G401 (cell line): Measurements from ENCODE around the gene OR13G1. TPM values are rescaled to one million over a fixed set of nuclear protein-coding genes. Genes with fewer than 3 reads are reported as not detected.

Experiments used
- total RNA-seq: library from RNA; depleted of rRNA; stranded (reverse); fragments of >200 nt; shearing (Covaris generic); gene quantifications from 2 replicates; pipeline ENCODE4 v1.2.3, GENCODE V29; 2014; rRNA removed

OR13G1 gene
- total RNA-seq, 1 experiment from 2014 or later: not detected

Other genes with a start within 250 kb of the OR13G1 start
- gene OR2B11, start 221.6 kb downstream of the OR13G1 start, total RNA-seq: not detected in 2 replicates
- not detected in 2 replicates for gene OR2C3, start 143.3 kb downstream of the OR13G1 start, total RNA-seq
- gene GCSAML, start 130.6 kb downstream of the OR13G1 start, total RNA-seq: not detected in 2 replicates
- not detected in 2 replicates for gene OR2G2, start 91.4 kb downstream of the OR13G1 start, total RNA-seq
- not detected in 2 replicates for gene OR2G3, start 74.2 kb downstream of the OR13G1 start, total RNA-seq
- not detected in 2 replicates for gene OR6F1, start 36.9 kb upstream of the OR13G1 start, total RNA-seq
- gene OR14K1, start 58.9 kb upstream of the OR13G1 start, total RNA-seq: not detected in 2 replicates
- gene OR14A2, start 68.4 kb upstream of the OR13G1 start, total RNA-seq: not detected in 2 replicates
- not detected in 2 replicates for gene OR1C1, start 80.8 kb upstream of the OR13G1 start, total RNA-seq
- gene OR14A16, start 144.4 kb upstream of the OR13G1 start, total RNA-seq: not detected in 2 replicates
- not detected in 2 replicates for gene OR11L1, start 162.2 kb upstream of the OR13G1 start, total RNA-seq
- not detected in 2 replicates for gene TRIM58, start 177.4 kb upstream of the OR13G1 start, total RNA-seq
- not detected in 2 replicates for gene OR2W3, start 215.8 kb upstream of the OR13G1 start, total RNA-seq
- gene OR2T8, start 240.5 kb upstream of the OR13G1 start, total RNA-seq: not detected in 2 replicates
- gene OR2AJ1, start 245.2 kb upstream of the OR13G1 start, total RNA-seq: not detected in 2 replicates